GM21367 (cell line): ENCODE results near the gene ARHGAP33.
"Not testable (repeated sequence)": the region's sequence is repeated elsewhere in the genome, so short reads cannot be mapped to it uniquely, and the experiment has no call there.

Source experiments
- ATAC-seq: cut with Tn5 transposase; IDR thresholded peaks from one replicate; pipeline ENCODE4 v1.9.1; 2021; ENCODE audit not compliant: unreplicated experiment

ARHGAP33 gene

DNA sequence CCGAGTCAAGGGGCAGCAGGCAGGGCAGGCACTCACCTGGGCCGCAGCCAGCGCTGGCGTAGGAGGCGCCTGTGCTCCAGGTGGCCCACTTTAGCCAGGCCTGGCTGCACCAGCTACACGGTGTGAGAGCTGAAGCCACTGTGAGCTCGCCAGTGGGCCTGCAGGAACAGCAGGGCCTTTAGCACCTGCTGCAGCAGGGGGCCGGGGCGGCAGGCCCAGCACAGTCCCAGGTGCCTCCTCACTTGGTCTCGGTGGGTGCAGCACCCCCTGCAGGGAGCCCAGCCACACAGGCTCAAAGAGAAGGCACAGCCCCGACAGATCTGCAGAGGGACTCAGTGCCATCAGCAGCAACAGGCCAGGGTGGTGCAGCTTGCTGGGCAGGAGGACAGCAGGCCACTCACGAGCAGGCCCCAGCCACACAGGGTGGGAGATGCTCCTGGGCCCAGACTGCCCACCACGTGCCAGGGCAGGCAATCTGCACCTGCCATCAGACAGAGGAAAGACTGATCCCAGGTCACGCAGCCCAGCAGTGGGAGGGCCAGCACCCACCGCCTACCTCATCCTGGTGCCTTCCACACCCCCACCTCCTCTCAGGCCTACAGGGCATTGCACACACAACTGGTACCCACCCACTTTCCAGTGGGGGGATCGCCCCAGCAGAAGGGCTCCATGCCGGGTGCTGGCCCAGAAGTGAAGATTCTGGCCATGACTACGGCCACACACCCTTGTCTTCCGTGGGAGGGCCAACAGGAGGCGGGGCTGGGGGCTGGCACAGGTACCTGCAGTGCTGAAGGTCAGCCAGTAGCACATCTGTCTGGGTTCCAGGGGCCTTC lies 15.8 kb downstream of the ARHGAP33 start:
- ATAC-seq = no peak

- no peak for ATAC-seq
Observed at GRCh38 chr19:35791814-35792279, 16.5 kb downstream of the ARHGAP33 start.

GRCh38 chr19:35792312-35792711 lies 16.9 kb downstream of the ARHGAP33 start:
- no peak for ATAC-seq

GRCh38 chr19:35792888-35793287 lies 17.5 kb downstream of the ARHGAP33 start:
- no peak for ATAC-seq

DNA sequence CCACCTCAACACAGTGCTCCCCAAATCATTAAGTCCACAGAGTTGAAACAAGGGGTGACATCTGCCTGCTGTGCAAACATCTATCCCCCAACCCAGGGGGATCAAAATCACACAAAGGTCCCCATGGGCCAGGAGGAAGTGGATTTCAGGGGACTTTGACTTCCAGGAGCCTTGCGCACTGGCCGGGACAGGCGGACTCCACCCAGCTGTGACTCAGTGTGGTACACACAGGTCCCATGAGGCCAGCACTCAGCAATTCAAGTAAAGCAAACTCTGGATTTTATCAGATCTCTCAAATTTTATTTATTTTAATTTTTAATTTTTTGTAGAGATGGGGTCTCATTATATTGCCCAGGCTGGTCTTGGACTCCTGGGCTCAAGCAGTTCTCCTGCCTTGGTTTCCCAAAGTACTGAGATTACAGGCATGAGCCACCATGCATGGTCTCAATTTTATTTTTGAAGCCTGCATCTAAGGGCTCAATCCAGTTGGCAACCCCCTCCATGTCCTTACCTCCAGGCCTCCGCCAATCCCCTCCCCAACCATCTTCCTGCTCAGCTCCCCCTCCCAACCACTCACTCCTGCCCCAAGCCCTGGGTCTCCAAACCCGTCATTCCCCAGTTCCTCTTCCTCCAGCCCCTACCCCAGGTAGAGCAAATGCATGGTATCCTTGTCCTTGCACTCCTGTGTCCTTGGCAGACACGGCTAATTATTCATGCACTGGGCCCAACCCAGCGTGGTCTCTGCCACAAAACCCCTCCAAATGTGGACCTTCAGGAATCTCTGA lies 18.2 kb downstream of the ARHGAP33 start:
- ATAC-seq = no peak

- not testable (repeated sequence) for ATAC-seq
Observed at GRCh38 chr19:35795564-35795963, 20.2 kb downstream of the ARHGAP33 start.

GRCh38 chr19:35796645-35797542 lies 21.5 kb downstream of the ARHGAP33 start:
- ATAC-seq = no peak

DNA sequence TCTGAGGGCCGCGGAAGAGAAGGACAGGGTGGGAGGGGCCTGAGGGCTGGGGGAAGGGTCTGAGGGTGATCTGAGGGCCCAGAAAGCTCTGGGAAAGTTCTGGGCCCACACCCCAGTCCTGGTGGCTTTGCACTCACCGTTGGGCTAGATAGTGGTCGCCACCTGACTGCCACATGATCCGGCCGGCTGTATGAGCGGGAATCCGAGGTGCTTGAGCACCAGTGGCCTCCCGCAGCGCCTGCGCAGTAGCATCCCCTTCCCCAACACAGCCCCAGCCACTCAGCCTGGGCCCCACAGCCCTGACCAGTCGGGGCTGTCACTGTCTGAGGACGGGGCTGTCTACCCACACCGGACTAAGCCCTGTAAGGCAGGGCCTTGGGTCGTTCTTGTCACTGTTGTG lies 22.3 kb downstream of the ARHGAP33 start:
- no peak for ATAC-seq

DNA sequence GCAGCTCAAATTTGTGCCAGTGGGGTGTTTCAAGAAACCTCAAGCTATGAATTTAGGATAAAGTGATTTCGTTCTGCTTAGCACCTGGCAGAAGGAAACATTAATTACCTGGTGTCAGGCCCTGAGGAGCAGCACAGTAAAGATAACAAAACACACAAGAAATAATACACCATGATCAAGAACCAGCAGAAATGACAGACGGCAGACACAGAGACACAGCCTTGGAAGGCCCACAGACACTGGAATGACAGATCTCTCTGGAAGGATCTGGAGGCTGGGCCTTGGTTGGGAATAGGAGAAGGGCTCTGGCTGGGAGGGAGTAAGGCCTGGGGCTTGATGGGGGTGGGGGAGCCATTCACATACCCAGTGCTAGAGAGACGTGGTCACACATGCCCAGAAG lies 26.5 kb downstream of the ARHGAP33 start:
- ATAC-seq = no peak

- no peak for ATAC-seq
Observed at GRCh38 chr19:35805526-35806102, 30.2 kb downstream of the ARHGAP33 start.

- ATAC-seq = no peak
Observed at GRCh38 chr19:35806597-35806996, 31.2 kb downstream of the ARHGAP33 start.

DNA sequence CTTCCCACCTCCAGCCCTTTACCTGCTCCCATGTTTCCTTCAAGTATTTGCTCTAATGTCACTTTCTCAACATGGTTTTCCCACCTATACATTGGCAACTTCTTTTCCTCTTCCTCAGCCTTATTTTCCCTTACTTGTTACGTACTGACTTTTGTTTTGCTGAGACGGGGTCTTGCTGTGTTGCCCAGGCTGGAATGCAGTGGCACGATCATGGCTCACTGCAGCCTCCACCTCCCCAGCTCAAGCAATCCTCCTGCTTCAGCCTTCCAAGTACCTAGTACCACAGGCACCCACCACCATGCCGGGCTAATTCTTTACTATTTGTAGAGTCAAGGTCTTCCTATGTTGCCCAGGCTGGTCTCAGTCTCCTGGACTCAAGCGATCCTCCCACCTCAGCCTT lies 32.3 kb downstream of the ARHGAP33 start:
- no peak for ATAC-seq

DNA sequence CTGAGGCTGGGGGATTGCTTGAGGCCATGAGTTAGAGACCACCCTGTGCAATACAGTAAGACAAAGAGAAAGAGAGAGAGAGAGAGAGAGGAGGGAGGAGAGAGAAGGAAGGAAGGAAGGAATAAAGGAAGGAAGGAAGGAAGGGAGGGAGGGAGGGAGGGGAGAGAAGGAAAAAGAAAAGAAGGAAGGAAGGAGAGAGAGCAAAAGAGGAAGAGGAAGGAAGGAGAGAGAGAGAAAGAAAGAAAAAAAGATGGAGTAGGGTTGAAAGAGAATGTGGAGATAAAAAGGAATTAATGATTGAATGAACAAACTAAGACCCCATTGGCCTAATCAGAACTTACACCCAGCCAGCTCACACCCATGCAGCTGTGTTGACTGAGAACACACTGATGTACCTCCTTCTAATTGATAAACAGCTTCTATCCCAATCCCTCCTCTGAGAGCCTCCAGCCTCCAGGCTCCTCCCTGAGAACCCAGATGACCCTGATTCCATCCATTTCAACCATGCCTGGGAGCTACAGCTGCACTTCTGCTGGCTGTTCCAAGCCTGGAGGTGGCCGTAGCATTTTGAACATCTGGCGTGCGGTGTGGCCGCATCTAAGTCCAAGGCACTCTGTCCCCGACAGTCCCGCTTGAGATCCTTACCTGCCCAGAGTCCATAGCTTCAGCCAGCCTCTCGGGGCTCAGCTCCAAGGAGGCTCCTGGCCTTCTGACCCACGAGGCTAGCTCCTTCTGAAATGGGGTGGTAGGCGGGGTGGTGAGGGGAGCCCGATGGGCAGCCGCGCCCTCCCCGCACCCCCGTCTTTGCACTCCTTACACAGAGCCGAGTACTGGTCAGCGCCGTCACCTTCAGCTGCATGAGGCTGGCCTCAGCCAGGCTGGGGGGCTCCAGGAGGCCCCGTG lies 36.2 kb downstream of the ARHGAP33 start:
- no peak for ATAC-seq

DNA sequence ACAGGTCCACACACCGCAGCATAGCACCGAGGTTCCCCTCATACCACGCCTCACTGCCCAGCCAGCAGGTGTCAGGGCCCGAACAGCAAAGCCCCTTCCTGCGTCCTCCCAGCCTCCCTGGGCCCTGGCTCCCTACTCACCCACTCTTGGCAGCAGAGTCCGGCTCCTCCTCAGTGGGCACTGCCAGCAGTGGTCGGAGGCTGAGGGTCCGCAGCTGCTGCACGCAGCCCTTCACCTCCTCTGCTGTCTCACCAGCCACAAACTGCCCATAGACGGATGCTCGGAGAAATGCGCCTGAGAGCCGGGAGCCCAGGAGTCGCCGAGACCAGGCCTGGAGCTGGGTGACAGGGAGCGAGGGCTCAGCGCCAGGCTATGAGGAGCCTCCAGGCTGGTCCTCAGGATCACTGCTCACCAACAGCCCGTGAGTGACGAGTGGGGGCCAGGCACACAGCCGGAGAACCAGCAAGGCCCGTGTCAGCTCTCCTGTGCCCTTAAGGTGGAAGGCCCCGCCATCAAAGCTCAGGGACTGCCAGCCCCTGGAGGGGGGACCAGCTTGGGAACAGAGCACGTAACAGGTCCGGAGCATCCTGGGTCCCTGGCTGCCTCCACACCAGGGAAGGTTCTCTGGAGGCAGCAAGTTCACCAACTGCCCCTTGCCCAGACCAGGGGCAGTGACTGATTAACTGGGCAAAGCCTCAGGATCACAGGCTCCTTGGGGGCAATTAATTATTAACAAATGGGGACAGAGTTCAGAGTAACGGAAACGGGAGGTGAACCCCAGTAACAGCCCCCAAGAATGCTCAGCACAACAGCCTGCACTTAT lies 37.1 kb downstream of the ARHGAP33 start, which contains the start of gene PRODH2:
Gene PRODH2, minus strand, starts transcription at position 626 of the 823 bp plus-strand sequence. Its CDS starts 40 bp downstream, at position 586.
- ATAC-seq = no peak

- no peak for ATAC-seq
Observed at GRCh38 chr19:35813043-35813890, 37.9 kb downstream of the ARHGAP33 start.

DNA sequence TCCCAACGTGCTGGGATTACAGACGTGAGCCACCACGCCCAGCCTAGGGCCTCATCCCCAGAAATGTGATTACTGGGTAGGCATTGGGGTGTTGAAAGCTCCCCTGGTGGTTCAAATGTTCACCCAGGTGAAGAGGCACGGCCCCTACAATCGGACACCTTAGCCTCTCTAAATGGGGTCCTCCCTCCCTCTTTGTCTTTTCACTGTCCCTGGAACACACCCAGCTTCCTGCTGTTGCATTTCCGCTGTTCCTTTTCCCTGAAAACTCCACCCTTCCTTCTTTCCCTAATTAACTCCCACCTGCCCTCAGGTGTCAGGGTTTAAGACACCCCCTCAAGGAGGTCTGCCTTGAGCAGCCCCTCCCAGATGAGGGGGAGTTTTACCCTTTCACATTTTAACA lies 40.9 kb downstream of the ARHGAP33 start:
- no peak for ATAC-seq

DNA sequence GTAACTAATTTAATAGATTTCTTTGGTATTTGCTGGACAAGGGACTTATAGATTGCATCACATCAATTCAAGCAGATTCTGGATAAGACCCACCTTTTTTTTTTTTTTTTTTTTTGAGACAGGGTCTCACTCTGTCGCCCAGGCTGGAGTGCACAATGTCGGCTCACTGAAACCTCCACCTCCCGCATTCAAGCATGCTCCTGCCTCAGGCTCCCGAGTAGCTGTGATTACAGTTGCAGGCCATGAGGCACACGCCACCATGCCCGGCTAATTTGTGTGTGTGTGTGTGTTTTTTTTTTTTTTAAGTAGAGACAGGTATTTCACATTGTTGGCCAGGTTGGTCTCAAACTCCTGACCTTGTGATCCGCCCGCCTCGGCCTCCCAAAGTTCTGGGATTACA lies 41.5 kb downstream of the ARHGAP33 start:
- no peak for ATAC-seq

GRCh38 chr19:35818445-35818844 lies 43.1 kb downstream of the ARHGAP33 start:
- no peak for ATAC-seq
